Heart right ventricle (tissue), 16 donors: ENCODE data around the gene NPEPPS. TPM values are rescaled to one million over a fixed set of nuclear protein-coding genes. Genes with fewer than 3 reads are reported as not detected.
"Not testable (repeated sequence)": the region's sequence is repeated elsewhere in the genome, so short reads cannot be mapped to it uniquely, and the experiment has no call there.

Source experiments
- ATAC-seq, 8 donors: fragments of 200-7000 bp; cut with Tn5 transposase; one replicate each; pipeline ENCODE4 v1.9.1; 2020; ENCODE audit warnings: mild to moderate bottlenecking in 8 of 8, moderate library complexity in 8 of 8, moderate number of reproducible peaks in 1 of 8
- DNase-seq, 2 donors: peaks; one replicate each; pipeline ENCODE4 v3.0.0-alpha.2; 2020
- H3K27ac ChIP-seq, 10 donors: fragments of 200-600 bp; sonication (generic) in 2 of 10; one replicate each; pipeline versions ENCODE4 v1.5.0 to v1.8.0; 2020 to 2022; ENCODE audit warnings: mild to moderate bottlenecking in 3 of 10
- H3K27me3 ChIP-seq, 7 donors: fragments of 200-600 bp; one replicate each; pipeline ENCODE4 v1.8.0; 2021 to 2022; ENCODE audit warnings: mild to moderate bottlenecking in 2 of 7
- H3K36me3 ChIP-seq, 9 donors: fragments of 200-600 bp; sonication (generic) in 1 of 9; one replicate each; pipeline versions ENCODE4 v1.5.0 to v1.8.0; 2020 to 2022; ENCODE audit warnings: mild to moderate bottlenecking in 2 of 9
- H3K4me1 ChIP-seq, 9 donors: fragments of 200-600 bp; sonication (generic) in 1 of 9; one replicate each; pipeline versions ENCODE4 v1.5.0 to v1.8.0; 2020 to 2022; ENCODE audit warnings: mild to moderate bottlenecking in 4 of 9
- H3K4me3 ChIP-seq, 10 donors: fragments of 200-600 bp; sonication (generic) in 2 of 10; one replicate each; pipeline versions ENCODE4 v1.5.0 to v1.8.0; 2020 to 2022; ENCODE audit warnings: mild to moderate bottlenecking in 7 of 10, moderate library complexity in 2 of 10
- H3K9me3 ChIP-seq, 11 donors: fragments of 200-600 bp in 10 of 11; sonication (generic) in 2 of 11; one replicate each; pipeline versions ENCODE4 v1.5.0 to v1.8.0; 2013 to 2022; ENCODE audit warnings: mild to moderate bottlenecking in 2 of 11, control low read depth in 1 of 11, moderate library complexity in 1 of 11
- WGBS, 2 donors: extraction: QIAGEN DNeasy Blood & Tissue Kit; methylation state at CpG; one replicate each; pipeline ENCODE4 v1.1.7; 2013; ENCODE audit warnings: inconsistent platforms in 1 of 2; 5-methylcytosine and 5-hydroxymethylcytosine counted together
- intact Hi-C, 10 donors: fragments of 100-400 bp; cut with DNase I; formaldehyde crosslinking; loops; one replicate each; pipeline versions ENCODE4 v1.11.1 to v1.14.2; 2022
- polyA plus RNA-seq, 2 donors: library from polyadenylated mRNA; stranded (reverse); fragments of 200-250 nt; gene quantifications; one replicate each; pipeline ENCODE4 v1.2.3, GENCODE V29; 2013
- total RNA-seq, 10 donors: library from RNA; stranded (reverse); fragmentation: NEBNext Ultra II Directional in 3 of 10; extraction: Animal tissue kit (Norgen Biotek cat#: 25700) in 3 of 10; gene quantifications; one replicate each; pipeline versions ENCODE4 v1.2.1 to v1.2.4, GENCODE V29; 2021 to 2023
- donor health status: Arrhythmogenic right ventricular cardiomyopathy.
- donor health status: ischemic (EF 13 %, LVEDD 7.1; RV severe dilation, severe dysfunction).
- donor health status: healthy with polysubstance abuse.
- donor health status: DM: no; HTN: yes; CAD: no.
- donor health status: DM: no; HTN: no; CAD: no.
- donor health status: ischemic (EF 25% LVEDD 6.9; RV normal size, moderate dysfunction).
- donor health status: ischemic (EF 25% LVEDD 5.7; RV mildly dilated, moderate dysfunction).
- donor health status: healthy.
- donor health status: DM: yes; HTN: yes; CAD: no.
- donor health status: Ischemic cardiomyopathy.
- donor health status: ischemic (EF 35%, LVEDD 5.7; RV mildly dilated, moderate dysfunction).
- donor health status: nonischemic (EF 11% LVEDD 7.7; RV severe dilation, severe dysfunction).
- donor health status: DM: yes; HTN: yes; CAD: no.
- donor health status: PGD.
- donor health status: ischemic (EF 29% LVEDD 5.4; RV normal size, mild dysfunction).
- donor health status: nonischemic (EF 23%, LVEDD 6.1; RV moderate dilation, normal function).

The NPEPPS gene
- total and polyA plus RNA-seq, 12 donors, result 21.8 to 104 (median 85.0) TPM

GRCh38 chr17:47518880-47519279 is 12.0 kb upstream of the NPEPPS start:
- H3K27me3 ChIP-seq, H3K27ac ChIP-seq, H3K9me3 ChIP-seq, H3K36me3 ChIP-seq, H3K4me3 ChIP-seq, H3K4me1 ChIP-seq, DNase-seq, intact Hi-C loops: not testable (repeated sequence)
- ATAC-seq, result peak in 1 of 8 donors; percentile 66

- DNase-seq, intact Hi-C loops, H3K9me3 ChIP-seq, H3K4me1 ChIP-seq, H3K27me3 ChIP-seq, H3K27ac ChIP-seq, ATAC-seq, H3K36me3 ChIP-seq, H3K4me3 ChIP-seq: not testable (repeated sequence)
Observed at GRCh38 chr17:47519365-47519764, 11.5 kb upstream of the NPEPPS start.

- intact Hi-C loops, DNase-seq, ATAC-seq, H3K27ac ChIP-seq, H3K9me3 ChIP-seq, H3K27me3 ChIP-seq, H3K4me3 ChIP-seq, H3K36me3 ChIP-seq, H3K4me1 ChIP-seq: not testable (repeated sequence)
- 61 to 72% methylated on average over 4 of the region's 4 CpGs for WGBS, 2 donors
Observed at GRCh38 chr17:47520279-47520678, 10.6 kb upstream of the NPEPPS start.

GRCh38 chr17:47521434-47521833 is 9.5 kb upstream of the NPEPPS start:
- ATAC-seq, H3K36me3 ChIP-seq, intact Hi-C loops, H3K9me3 ChIP-seq, H3K4me1 ChIP-seq, H3K27ac ChIP-seq, H3K27me3 ChIP-seq, H3K4me3 ChIP-seq, DNase-seq: not testable (repeated sequence)
- WGBS, 2 donors, result 96 to 97% methylated on average over 1 of the region's 1 CpG

GRCh38 chr17:47522341-47522740 is 8.6 kb upstream of the NPEPPS start:
- intact Hi-C loops, H3K36me3 ChIP-seq, H3K27ac ChIP-seq, H3K4me3 ChIP-seq, DNase-seq, ATAC-seq, H3K4me1 ChIP-seq, H3K27me3 ChIP-seq, H3K9me3 ChIP-seq: not testable (repeated sequence)

- not testable (repeated sequence) for DNase-seq, H3K9me3 ChIP-seq, H3K27me3 ChIP-seq, H3K36me3 ChIP-seq
- 0 to 1% methylated on average over 5 to 20 of the region's 61 CpGs for whole genome bisulfite sequencing, 2 donors
- ATAC-seq, result peak; percentile 8 to 79 (median 37)
- Histone ChIP-seq H3K4me1 (peaks cover 0 to 29% (median 17%) of the 10 kb centered on the region in 9 donors), H3K4me3 (peak overlapping the region; percentile 41 to 69 (median 64)), H3K27ac (peak overlapping the region; percentile 77 to 92 (median 86))
- intact Hi-C loops, result loop anchor here in 1 of 10 donors (10.0 kb wide), 1 partner anchor 83 kb away; no protein-coding TSS in a partner anchor
Observed at GRCh38 chr17:47531233-47531820, 419 bp downstream of the NPEPPS start.

GRCh38 chr17:47539085-47539484 is 8.2 kb downstream of the NPEPPS start:
- intact Hi-C loops, result loop anchor here in 1 of 10 donors (10.0 kb wide), 1 partner anchor 76 kb away; no protein-coding TSS in a partner anchor
- DNase-seq, H3K36me3 ChIP-seq, H3K4me3 ChIP-seq, H3K27me3 ChIP-seq, H3K9me3 ChIP-seq, ATAC-seq, H3K27ac ChIP-seq: not testable (repeated sequence)
- WGBS, 2 donors, result 57 to 61% methylated on average over 3 of the region's 3 CpGs
- H3K4me1 ChIP-seq, result peaks cover 0 to 24% (median 8%) of the 10 kb centered on the region in 9 donors

- WGBS, 2 donors, result 95 to 96% methylated on average over 1 of the region's 2 CpGs
Observed at GRCh38 chr17:47541676-47542075, 10.8 kb downstream of the NPEPPS start.

GRCh38 chr17:47544327-47544726 is 13.4 kb downstream of the NPEPPS start:
- peaks cover 0 to 19% (median 3%) of the 10 kb centered on the region in 9 donors for H3K4me1 ChIP-seq
- intact Hi-C loops, H3K4me3 ChIP-seq, H3K27me3 ChIP-seq, ATAC-seq, H3K9me3 ChIP-seq, H3K27ac ChIP-seq, DNase-seq: not testable (repeated sequence)
- H3K36me3 ChIP-seq, result peaks cover 0 to 30% (median 4%) of the 10 kb centered on the region in 9 donors
- 95 to 96% methylated on average over 6 of the region's 6 CpGs for WGBS, 2 donors

More at GRCh38 chr17:47541676-47542075, 10.8 kb downstream of the NPEPPS start:
- H3K27ac ChIP-seq, H3K36me3 ChIP-seq, H3K27me3 ChIP-seq, DNase-seq, H3K4me3 ChIP-seq, ATAC-seq, intact Hi-C loops, H3K9me3 ChIP-seq: not testable (repeated sequence)
- peaks cover 0 to 20% (median 7%) of the 10 kb centered on the region in 9 donors for H3K4me1 ChIP-seq

GRCh38 chr17:47554733-47555132 is 23.8 kb downstream of the NPEPPS start:
- H3K9me3 ChIP-seq, intact Hi-C loops, DNase-seq, H3K4me1 ChIP-seq, H3K27me3 ChIP-seq, H3K4me3 ChIP-seq: not testable (repeated sequence)
- Histone ChIP-seq H3K36me3 (peaks cover 0 to 16% (median 0%) of the 10 kb centered on the region in 9 donors), H3K27ac (peak overlapping the region in 1 of 10 donors; percentile 44)
- peak in 2 of 8 donors; percentile 30 to 44 for ATAC-seq
- WGBS, 2 donors, result 73 to 76% methylated on average over 4 of the region's 4 CpGs

- intact Hi-C loops, ATAC-seq, H3K27me3 ChIP-seq, DNase-seq, H3K36me3 ChIP-seq, H3K4me3 ChIP-seq, H3K27ac ChIP-seq, H3K9me3 ChIP-seq: not testable (repeated sequence)
- 68 to 69% methylated on average over 3 of the region's 3 CpGs for WGBS, 2 donors
- H3K4me1 ChIP-seq, result peaks cover 0 to 20% (median 10%) of the 10 kb centered on the region in 9 donors
Observed at GRCh38 chr17:47556108-47556507, 25.2 kb downstream of the NPEPPS start.
